GM21381 (cell line): Measurements from ENCODE around the gene TCF4.
A peak's percentile ranks its signal among the peaks of the same experiment; 100 is the strongest.

Experiments
- ATAC-seq: cut with Tn5 transposase; IDR thresholded peaks from one replicate; pipeline ENCODE4 v1.9.1; 2021; ENCODE audit warnings: mild to moderate bottlenecking, moderate library complexity; ENCODE audit not compliant: unreplicated experiment

Gene TCF4

DNA sequence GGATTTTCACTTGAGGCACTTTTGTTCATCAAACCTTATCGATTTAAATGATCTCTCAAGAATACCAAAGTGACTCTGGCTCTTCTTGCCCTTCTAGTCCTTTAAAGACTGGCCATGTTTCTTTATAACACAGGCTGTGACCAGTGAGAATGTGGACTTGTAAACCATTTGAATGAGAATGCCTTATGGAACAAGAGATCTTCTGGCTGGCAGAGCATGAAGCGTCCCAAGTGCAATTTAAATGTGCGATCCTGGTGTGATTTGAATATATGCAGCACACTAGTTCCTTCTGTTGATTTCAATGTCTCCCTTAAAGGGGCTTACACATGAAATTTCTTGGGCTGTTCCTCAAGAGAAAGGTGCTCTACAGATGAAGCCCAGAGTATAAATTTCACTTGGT lies 366.4 kb downstream of the TCF4 start:
- ATAC-seq, result no peak

DNA sequence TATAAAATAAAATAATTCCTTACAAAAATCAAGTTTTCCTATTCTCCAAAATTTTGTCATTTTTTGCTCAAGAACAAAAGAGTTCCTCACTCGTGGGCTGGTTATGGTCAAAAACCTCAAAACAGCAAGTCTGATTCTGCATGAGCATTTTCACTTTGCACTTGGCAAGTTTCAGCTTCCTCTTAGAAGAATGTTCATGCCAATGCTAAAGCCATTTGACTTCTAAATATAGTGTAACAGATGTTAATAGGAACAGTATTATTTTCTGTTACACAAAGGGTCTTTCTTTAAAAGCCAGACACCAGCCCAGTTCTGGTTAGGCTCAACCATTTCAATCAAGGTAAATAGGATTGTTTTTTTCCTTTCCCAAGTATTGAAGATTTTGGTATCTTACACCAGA lies 367.5 kb downstream of the TCF4 start:
- peak; percentile 91 for ATAC-seq

DNA sequence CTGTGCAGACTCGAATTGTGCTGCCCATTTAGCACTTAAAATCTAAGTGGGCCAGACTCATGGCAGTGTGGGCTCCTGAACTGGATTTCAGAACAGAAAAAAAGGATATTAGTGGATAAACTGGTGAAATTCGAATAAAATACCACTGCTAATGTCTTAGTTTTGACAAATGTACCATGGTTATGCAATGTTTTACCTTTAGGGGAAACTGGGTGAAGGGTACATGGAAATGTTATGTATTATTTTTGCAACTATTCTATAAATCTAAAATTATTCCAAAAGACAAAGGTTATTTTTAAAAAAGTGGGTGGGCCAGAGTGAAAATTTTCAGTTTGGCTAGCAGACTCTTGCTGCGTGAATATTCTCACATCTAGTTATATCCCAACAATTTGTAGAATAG lies 368.2 kb downstream of the TCF4 start:
- ATAC-seq, result no peak

DNA sequence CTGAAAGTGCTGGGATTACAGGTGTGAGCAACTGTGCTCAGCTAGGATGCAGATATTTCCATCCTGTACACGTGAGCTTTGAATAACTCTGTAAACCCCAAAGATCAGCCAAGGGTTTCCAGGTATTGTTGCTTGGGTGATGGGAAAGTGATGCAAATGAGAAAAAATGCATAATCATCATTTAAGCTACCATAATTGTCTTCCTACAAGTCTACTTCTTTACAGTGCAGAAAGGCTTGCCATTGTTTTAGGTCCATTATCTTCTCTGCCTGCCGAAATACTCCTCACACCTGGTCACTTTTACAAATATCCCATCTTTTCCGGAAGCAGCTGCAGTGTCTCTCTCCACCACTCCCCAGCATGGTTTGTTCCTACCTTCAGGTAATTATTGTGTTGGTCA lies 368.9 kb downstream of the TCF4 start:
- no peak for ATAC-seq

DNA sequence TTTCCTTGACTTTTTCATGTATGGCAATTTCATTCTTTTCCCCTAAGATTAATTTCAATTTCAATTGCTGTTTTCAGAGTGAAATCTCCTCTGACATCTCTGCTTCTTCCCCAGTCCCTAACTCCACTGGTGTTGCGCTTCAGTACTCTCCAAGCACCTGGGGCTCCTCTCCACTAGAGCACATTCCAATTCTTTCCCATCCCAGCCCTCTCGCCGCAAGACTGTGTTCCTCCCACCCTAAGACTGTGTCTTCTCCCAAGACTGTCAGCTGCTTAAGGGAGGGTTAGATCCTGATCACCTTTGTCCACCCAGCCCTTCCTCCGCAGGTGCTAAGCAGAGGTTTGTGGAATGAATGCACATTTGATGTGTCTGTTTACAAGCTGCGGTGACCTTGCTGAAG lies 373.0 kb downstream of the TCF4 start:
- ATAC-seq, result no peak

DNA sequence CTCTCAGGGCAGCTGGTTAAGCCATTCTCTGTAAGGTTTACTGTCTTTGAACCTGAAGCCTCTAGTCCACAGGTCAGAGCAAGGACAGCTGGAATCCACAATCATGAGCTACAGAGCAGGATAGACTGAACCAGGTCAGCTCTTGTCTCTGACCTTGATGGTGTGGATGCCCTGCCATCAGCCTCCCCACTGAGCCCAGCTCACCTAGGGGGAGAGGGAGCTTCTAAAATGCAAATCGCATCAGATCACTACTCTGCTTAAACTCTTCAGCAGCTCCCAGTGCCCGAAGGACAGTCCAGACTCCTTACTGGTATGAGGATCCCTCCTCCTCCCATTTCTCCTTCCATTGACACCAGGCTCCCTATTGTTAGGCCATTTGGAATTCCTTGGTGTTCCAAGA lies 373.5 kb downstream of the TCF4 start:
- ATAC-seq, result no peak

DNA sequence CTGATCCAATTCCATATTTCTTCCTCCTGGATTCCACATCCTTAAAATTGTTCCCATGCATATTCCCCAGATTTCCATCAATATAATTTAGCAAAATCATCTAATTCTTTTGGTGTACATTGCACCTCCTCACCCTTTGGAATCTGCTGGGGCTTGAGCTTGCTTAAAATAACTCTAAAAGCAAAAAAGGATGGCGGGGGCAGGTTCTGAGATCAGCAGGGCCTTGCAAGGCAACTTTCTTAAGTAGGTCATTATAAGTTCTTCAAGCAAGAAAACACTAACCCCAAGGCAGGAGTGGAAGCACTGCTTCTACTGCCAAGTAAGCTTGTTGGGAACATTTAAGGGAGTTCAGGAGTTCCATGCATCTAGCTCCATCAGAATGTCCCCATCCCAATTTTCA lies 374.4 kb downstream of the TCF4 start:
- ATAC-seq, result no peak

DNA sequence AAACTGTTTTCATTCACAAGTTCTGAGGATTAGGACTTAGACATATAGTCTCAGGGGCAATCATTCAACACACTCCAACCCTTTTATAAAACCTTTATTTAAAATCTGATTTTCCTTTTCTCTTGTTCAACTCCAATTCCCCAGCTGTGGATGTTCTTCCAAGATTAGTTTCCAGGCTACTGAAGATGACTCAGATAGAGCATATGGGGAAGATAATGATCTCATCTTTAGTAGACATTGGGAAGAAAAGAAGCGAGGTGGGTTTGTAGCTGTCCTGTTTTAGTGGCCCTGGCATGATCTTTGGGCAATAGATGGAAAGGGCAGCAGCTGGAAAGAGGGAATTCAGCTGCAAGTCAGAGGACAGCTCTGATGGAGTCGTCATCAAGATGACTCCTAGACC lies 381.1 kb downstream of the TCF4 start:
- ATAC-seq, result no peak

DNA sequence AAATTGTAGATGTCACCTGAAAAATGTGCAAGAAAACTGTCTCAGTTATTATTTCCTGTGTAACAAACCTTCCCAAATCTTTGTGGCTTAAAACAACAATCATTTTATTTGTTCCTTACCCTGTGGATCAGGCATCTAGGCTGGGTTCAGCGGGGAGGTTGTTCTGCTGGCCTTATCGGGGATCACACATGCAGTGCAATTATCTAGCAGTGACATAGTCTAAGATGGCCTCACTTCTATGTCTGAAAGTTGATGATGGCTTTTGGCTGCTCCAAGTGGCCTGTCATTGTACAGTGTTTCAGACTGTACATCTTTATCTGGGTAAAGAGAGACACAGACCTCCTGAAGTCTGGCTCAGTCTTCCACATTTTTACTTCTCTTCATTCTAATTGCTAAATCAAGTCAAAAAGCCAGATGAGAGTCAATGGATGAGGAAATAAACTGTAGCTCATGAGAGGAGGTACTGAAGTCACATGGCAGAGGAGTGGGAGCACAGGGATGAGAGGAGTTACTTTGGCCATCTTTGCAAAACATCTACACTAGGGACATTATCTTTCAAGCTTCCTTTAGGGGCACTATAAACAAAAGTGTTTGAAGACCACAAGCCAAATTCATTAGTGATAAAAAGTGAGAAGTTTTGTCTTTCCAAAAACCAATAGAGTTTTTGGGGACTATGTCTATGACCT lies 385.6 kb downstream of the TCF4 start:
- no peak for ATAC-seq

DNA sequence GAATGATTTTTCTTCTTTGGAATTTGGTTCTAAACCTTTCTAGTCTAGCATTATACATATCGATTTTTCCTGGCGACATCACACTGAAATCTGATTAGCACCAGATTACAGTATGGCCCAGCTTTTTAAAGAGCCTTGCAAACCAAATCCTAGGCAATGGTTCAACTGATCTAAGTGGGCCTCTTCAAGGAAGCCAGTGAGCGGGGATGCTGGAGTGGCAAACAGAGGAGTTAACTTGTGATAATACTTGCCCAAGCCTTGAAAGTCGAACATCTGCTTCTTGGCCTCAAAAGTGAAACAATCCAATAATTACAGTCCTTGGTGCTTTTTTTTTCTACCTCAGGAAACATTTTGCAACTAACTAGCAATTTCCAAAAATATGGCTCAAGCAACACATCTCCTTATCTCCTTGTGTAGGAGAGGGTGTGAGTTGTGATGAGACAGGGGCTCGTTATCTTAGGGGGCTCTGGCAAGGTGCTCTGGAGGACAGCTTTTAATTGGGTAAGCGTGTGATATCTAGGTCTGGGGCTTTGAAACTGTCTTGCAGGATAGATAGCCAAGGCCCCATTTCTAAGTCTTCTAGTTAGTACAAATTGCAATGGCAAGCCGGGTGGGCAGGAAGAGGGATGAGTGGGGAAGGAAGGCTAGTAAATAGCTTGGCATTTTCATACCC lies 388.6 kb downstream of the TCF4 start:
- no peak for ATAC-seq

DNA sequence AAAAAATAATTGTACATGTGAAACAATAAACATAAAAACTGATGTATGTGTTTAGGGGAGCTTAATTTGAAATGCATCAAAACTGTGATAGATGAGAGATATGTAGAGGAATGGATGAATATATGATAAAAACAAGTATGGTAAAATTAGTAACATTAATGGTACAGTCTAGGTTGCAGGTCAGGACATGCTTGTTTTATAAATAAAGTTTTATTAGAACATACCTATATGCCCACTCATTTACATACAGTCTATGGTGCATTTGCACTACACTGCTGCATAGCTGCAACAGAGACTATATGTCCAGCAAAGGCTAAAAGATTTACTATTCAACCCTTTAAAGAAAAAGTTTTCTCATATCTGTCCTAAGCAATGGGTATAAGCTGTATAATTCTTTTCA lies 392.1 kb downstream of the TCF4 start:
- ATAC-seq, result no peak

DNA sequence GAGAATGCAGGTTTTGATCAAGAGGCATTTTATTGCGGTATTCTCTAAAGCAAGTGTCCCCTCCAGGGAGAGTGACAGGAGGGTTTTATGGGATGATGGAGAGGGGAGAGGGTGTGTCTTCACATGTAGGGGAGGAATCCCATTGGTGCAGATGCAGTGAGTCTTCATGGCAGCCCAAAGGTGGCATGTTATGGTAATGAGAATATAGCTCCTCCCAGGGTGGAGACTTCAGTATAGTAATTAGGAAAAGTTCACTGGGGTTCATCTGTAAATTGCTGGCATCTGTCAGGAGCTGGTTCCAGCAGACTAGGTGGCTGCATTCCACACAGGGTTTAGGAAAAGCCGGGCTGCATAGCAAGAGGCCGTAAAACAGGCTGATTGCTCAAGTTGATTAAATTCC lies 398.0 kb downstream of the TCF4 start:
- no peak for ATAC-seq

DNA sequence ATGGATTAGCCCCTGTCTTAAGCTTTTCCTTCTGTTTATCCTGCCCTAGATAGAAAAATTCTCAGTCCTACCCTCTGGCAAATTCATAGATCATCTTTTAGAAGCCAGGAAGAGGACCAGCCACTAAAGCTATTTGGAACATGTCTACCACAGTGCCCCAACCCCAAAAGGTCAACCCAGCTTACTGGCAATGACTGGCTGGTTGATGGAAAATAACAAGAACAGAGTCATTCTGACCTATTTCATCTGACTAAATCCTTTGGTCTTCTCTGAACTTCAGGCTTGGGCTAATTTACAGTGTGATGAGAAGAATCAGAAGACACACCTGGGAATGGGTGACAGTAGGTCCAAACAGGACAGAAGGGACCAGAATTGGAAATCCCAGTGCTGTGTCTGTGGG lies 401.4 kb downstream of the TCF4 start:
- ATAC-seq, result no peak

DNA sequence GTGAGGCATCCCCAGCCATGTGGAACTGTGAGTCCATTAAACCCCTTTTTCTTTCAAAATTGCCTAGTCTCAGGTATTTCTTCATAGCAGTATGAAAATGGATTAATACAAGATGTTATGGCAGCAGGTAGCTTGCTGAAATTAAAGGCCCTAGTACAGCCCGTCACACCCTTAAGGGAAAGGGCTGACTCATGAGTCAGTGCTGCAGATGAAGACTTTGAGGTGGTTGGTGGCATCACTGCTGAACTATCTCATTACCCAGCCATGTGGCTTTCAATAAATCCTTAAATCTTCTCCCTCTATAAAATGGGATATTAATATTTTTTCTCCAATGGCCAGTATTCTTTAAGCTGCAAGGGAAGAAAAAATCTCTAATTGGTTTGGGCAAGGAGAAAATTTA lies 402.6 kb downstream of the TCF4 start:
- no peak for ATAC-seq

DNA sequence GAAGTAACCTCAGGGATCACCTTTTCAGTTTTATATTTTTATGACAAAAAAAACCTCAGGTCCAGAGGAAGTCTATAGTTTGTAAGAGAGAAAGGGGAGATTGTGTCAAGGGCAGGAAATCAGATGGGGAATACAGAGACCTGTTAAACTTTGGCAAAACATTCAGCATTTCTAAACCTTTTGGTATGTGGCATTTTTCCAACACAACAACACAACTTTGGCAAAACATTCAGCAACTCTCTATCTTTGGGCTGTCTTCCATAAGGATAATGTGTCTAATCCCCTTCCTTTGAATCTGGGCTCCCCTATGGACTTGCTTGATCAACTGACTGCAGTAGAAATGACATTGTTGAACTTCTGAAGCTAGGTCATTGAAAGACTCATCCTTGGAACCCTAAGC lies 408.2 kb downstream of the TCF4 start:
- ATAC-seq, result no peak

DNA sequence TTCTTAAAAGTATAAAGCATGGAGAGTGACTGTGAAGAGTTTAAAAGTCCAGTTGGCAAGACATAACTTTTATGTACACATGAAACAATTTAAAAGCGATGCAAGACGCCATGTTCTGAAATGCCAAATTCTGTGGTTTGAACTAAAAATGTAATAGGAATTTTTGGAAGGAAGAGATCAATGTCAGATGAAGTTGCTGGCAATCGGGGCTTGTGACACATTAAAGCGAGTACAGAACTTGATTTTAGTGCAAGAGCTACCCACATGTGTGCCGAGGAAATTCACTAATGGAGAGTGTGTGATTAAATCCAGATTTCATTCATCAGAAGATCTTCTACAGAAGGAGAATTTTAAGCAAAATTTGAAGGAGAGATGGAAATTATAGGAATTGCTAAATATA lies 408.6 kb downstream of the TCF4 start:
- ATAC-seq, result no peak

DNA sequence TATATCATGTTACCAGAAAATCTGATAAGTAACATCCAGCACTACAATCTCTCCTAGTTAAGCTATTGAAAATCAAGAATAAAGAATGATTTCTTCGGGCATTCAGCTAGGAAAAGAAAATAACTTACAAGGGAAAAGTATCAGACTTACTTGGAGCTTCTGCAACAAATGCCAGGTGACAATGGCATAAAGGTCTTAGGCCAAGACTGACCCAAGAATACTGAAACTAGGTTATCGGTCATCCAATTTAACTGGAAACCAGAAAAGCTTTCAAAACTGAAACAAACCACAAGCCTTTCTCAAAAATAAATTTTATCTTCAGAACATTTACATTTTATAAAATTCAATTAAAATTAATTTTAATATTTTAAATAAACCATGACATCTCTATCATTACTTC lies 414.7 kb downstream of the TCF4 start:
- ATAC-seq, result no peak
